Stimulated activated CD4-positive, alpha-beta T cell treated with anti-CD3 and anti-CD28 coated beads, Interleukin-1b, Interleukin-23, amount 100 ng/mL, for 24 hours (primary cell): ENCODE measurements around the gene GHRH.

Experiments used
- DNase-seq, 4 experiments: peaks; one replicate each; pipeline ENCODE4 v3.0.0-alpha.2; 2020; ENCODE audit warnings: low read depth in 4 of 4, low spot score in 1 of 4

Gene GHRH

DNA sequence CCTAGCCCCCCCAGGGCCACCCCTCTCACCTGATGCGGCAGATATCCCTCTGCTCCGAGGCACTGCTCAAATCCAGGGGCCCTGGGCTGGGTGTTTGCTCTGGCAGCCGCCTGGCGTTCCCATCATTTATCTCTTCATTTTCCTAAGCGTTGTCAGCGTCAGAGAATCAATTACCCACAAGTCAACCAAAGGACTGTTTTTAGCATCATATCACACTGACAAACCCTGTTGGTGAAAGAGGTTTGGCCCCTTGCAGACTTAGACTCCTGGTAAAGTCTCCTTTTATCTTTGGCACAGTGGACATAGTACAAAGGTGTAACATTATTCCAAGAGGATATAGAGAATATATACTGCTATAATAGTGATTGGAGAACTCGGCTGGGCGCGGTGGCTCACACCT is at the start of gene GHRH:
GHRH (minus strand) TSS at position 101 of the 400 bp plus-strand sequence. CDS start 4,925 bp downstream, outside the sequence.
- no peak for DNase-seq

GRCh38 chr20:37310951-37311350 is 49.3 kb upstream of the GHRH start:
- no peak for DNase-seq

- no peak for DNase-seq
Measured at GRCh38 chr20:37309936-37310590, 48.4 kb upstream of the GHRH start.

DNA sequence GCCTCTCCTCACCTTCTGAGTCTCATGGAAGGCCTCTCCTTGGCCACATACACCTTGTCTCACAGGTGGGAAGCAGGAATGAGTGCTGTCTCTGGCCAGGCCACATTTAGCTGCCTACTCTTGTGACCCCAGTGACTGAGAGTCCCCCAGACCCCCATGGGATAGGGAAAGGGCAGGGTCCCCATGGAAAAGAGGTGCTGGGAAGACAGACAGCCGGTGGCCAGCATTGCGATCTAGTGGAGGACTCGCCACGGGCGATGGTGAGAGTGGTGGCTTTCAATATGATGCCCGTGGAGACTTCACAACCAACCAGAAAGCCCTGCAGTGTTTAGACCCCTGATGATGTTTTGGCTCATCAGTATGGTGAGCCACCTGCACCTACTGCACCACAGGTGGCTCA is 47.7 kb upstream of the GHRH start:
- no peak for DNase-seq

- no peak for DNase-seq
Measured at GRCh38 chr20:37308086-37309050, 46.8 kb upstream of the GHRH start.

DNA sequence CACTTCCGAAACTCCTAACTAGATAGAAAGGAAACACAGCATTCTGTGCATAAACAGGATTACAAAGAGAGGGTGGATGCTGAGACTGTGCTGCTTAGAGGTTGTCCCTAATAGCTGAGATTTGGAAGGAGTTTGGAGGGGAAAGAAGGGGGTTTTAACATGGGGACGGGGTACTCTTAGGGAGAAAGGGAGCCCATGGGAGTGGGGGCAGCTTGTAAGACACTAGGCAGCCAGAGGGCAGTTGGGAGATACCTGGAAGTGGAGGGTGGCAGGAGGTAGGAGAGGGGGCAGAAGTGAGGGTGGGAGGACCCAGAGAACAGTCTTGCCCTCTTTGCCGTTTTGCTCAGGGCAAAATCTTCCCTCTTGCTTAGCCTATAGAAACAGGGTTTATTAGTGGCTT is 44.2 kb upstream of the GHRH start:
- DNase-seq = no peak

GRCh38 chr20:37305079-37305478 is 43.5 kb upstream of the GHRH start:
- no peak for DNase-seq

DNA sequence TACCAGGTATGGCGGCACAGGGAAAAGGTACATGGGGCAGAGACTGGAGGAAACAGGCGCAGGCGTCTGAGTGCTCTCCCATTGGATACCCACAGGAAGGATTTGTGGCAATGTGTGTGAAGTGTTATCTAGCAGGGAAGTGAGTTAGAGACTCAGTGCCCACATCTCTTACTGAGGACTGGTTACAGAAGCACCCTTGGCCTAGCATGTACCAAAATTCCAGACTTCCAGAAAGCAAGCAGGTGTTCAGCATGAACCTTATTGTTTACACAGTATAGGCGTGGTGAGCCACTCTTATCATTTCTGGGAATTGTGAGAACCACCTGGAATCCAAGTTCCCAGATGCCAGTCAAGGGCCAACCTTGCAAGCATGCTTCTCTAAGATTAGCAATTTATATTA is 42.0 kb upstream of the GHRH start:
- DNase-seq = no peak

DNA sequence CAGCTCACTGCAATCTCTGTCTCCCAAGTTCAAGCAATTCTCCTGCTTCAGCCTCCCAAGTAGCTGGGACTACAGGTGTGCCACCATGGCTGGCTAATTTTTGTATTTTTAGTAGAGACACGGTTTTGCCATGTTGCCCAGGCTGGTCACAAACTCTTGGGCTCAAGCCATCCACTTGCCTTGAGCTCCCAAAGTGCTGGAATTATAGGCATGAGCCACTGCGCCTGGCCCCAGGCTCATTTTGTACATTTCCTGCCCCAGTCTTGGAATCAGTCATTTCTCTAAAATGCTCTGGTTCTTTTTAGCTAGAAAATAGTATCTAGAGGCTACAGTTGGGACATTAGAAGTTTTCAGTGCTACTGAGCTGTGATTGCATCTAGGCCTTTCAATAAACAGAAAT is 41.4 kb upstream of the GHRH start:
- no peak for DNase-seq

DNA sequence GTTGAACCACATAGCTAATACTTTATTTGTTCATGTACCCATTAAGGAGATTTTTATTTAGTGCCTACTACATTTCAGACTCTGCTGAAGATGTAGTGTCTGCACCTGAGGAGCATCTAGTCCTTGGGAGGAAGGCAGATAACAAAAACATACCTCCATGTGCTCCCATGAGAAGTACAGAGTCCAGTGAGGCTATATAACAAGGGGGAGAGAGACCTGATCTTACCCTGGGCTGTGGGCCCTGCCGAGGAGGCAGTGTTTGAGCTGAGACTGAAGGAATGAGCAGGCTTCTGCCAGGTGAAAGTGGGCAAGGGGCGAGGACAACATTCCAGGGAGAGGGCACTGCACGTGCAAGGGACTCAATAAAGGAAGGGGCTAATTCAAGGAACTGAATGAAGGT is 39.9 kb upstream of the GHRH start:
- no peak for DNase-seq

GRCh38 chr20:37301120-37301519 is 39.5 kb upstream of the GHRH start:
- no peak for DNase-seq

- no peak for DNase-seq
Measured at GRCh38 chr20:37299718-37300528, 38.3 kb upstream of the GHRH start.

GRCh38 chr20:37298190-37298939 is 36.8 kb upstream of the GHRH start:
- DNase-seq = no peak

DNA sequence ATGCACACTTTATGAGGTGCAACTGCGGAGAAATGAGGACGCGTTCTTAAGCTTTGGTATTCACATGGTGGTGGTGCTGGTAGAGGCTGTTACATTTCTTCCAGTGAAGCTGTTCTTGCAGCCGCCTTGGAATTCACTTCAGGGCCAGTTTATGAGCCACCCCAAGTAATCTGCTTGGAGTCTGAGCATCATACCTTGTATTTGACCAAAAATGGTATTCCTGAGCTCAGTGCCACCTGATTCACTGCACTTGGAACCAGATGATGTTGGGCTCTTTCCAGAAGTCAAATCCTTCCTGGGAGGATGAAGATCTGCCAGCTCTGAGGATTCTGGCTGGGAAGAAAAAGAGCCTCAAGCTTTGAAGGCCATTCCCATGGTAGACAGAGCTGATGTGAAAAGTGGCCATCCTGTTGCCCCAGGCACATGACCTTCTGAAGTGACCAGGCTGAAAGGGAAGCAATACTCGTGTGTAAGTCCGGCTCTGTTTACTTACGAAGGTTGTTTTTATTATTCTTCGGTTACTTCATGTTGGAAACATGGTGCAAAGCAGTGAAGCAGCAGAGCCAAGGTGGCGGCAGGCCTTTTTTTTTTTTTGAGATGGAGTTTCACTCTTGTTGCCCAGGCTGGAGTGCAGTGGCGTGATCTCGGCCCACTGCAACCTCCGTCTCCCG is 35.6 kb upstream of the GHRH start:
- DNase-seq = no peak

DNA sequence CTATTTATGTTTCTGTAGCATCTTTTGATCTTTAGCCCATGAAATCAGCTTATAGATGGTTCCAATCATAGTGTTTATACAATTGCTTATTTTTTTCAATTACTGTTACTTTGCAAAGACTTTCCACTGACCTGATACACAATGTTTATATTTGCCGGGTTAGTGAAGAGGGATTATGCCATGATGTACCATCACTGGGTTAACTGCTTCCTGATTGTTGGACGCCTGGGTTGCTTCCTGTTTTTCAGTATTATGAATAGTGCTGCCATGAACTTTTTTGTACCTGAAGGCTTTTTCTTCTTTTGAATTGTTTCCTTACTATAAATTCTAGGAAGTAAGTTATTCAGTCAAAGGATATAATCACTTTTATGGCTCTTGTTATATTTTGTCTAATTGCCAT is 34.8 kb upstream of the GHRH start:
- no peak for DNase-seq

GRCh38 chr20:37295595-37295994 is 34.0 kb upstream of the GHRH start:
- DNase-seq = no peak

DNA sequence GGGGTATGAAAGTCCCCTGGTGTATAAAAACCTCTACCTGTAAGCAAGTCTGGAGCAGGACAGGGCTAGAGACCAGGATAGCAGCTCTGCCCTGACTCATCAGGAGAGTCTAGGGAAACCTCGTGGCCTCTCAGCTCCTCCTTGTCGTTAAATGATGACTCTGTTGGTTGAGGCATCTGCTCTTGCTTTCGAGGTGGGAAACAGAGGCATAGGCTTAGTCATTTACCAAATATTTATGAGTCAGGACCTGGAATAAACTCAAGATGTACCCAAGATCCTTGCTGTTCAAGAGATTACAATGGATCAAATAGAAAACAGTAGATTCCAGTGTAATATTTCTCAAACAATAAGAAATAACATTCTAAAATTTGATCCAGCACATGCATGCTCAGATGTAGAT is 33.4 kb upstream of the GHRH start:
- no peak for DNase-seq

DNA sequence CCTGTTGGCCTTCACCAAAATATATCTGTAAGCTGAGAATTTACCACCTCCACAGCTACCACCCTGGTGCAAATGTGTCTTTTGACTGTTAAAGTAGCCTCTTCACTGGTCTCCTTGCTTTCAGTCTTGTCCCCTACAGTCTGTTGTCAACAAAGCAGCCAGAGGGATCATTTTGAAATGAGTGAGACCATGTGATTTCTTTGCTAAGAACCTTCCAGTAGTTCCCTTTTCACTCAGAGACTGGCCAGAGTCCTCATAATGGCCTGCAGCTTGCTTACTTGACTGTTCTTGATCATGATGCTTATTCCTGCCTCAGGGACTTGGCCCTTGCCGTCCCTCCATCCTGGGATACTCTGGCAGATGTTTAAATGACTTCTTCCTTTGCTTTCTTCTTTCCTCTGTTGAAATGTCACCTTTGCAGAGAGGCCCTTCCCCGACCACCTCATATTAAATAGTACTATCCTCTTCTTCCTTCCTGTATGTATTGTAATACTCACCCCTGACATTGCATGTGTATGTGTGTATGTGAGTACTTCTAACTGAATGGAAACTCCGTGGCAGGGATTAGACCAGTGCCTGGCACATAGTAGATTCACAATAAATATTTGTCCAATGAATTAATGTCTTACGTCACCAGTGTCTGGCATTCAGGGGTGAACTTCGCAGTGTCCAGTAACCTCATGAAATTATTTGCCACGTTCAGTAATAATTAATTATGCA is 32.8 kb upstream of the GHRH start:
- DNase-seq = no peak

DNA sequence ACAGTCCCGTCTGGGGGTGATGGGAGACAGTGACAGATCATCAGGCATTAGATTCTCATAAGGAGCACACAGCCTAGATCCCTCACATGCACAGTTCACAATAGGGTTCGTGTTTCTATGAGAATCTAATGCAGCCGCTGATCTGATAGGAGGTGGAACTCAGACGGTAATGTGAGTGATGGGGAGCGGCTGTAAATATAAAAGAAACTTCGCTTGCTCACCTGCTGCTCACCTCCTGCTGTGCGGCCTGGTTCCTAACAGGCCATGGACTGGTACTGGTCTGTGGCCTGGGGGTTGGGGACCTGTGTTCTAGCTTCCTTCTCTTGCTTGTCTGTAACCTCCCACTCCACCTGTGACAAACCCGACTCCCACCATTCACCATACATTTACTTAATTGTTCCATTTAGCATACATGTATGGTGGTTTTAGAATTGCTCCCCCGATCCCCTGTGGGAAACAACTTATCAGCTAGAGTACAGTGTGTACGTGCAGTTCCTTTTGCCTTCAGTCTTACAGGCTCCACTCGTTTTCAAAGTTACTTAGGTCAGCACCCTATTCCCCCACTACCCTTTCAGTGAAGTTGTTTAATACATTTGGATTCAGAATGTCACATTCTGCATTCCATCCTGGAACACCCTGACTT is 31.8 kb upstream of the GHRH start:
- no peak for DNase-seq
